Endothelial cell (in vitro differentiated cells): ENCODE data around the gene AQP6. TPM values are rescaled to one million over a fixed set of nuclear protein-coding genes. Genes with fewer than 3 reads are reported as not detected.
A peak's percentile ranks its signal among the peaks of the same experiment; 100 is the strongest.

Experiments
- DNase-seq: peaks from one replicate; pipeline ENCODE4 v3.0.0; 2021; ENCODE audit warnings: low spot score
- H3K27ac Mint-ChIP-seq: one replicate; pipeline ENCODE4 v1.8.0; 2021; ENCODE audit warnings: mixed read lengths, inconsistent platforms; ENCODE audit not compliant: unreplicated experiment
- H3K27me3 Mint-ChIP-seq: one replicate; pipeline ENCODE4 v1.8.0; 2021; ENCODE audit warnings: mild to moderate bottlenecking, moderate library complexity, mixed read lengths, inconsistent platforms; ENCODE audit not compliant: unreplicated experiment
- H3K36me3 Mint-ChIP-seq: one replicate; pipeline ENCODE4 v1.8.0; 2021; ENCODE audit warnings: mild to moderate bottlenecking, low read depth, mixed read lengths, inconsistent platforms; ENCODE audit not compliant: unreplicated experiment
- H3K4me1 Mint-ChIP-seq: one replicate; pipeline ENCODE4 v1.8.0; 2021; ENCODE audit warnings: mild to moderate bottlenecking, mixed read lengths, inconsistent platforms; ENCODE audit not compliant: unreplicated experiment
- H3K4me3 Mint-ChIP-seq: one replicate; pipeline ENCODE4 v1.8.0; 2021; ENCODE audit warnings: mild to moderate bottlenecking, mixed read lengths, inconsistent platforms; ENCODE audit not compliant: unreplicated experiment
- H3K9me3 Mint-ChIP-seq: one replicate; pipeline ENCODE4 v1.8.0; 2021; ENCODE audit warnings: mixed read lengths, inconsistent platforms; ENCODE audit not compliant: unreplicated experiment
- total RNA-seq: library from RNA; stranded (reverse); fragmentation: NEBNext Ultra II Directional; extraction: Animal tissue kit (Norgen Biotek cat#: 25700); gene quantifications from one replicate; pipeline ENCODE4 v1.2.1, GENCODE V29; 2021; ENCODE audit not compliant: unreplicated experiment
- TF ChIP-seq, protein P1 (sequence below): fragments of 200-600 bp; sonication (generic); IDR thresholded peaks from one replicate; pipeline ENCODE4 v1.5.0; 2021; ENCODE audit warnings: antibody characterized with exemption; ENCODE audit not compliant: unreplicated experiment

AQP6 gene
- total RNA-seq, 1 donor from 2014 or later, result not detected

DNA sequence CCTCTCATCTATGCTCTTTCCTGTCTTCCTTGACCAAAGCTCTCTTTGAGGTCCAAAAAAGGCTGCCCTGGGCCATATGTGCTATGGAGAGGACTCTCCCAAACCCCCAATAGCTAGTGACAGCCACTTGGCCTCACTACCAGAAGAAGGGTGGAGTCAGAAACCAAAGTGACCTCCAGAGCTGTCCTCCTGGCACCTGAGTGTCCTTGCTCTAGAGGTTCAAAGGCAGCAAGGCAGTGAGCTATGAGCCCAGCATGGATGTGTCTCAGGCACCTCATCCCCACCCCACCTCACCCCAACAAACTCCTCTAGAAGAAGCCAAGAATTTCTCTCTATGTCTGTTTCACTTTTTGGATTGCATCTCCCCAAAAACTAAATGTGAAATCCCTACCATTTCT is 15.2 kb upstream of the AQP6 start:
- H3K36me3 Mint-ChIP-seq, result peaks cover 7% of the 10 kb centered on the region
- H3K4me3 Mint-ChIP-seq, result no peak overlapping the region
- H3K9me3 Mint-ChIP-seq, result no peaks in the 10 kb centered on the region
- H3K4me1 Mint-ChIP-seq, result peaks cover 28% of the 10 kb centered on the region
- peaks cover 18% of the 10 kb centered on the region for H3K27me3 Mint-ChIP-seq
- no peak for DNase-seq
- TF ChIP-seq, protein P1, sequence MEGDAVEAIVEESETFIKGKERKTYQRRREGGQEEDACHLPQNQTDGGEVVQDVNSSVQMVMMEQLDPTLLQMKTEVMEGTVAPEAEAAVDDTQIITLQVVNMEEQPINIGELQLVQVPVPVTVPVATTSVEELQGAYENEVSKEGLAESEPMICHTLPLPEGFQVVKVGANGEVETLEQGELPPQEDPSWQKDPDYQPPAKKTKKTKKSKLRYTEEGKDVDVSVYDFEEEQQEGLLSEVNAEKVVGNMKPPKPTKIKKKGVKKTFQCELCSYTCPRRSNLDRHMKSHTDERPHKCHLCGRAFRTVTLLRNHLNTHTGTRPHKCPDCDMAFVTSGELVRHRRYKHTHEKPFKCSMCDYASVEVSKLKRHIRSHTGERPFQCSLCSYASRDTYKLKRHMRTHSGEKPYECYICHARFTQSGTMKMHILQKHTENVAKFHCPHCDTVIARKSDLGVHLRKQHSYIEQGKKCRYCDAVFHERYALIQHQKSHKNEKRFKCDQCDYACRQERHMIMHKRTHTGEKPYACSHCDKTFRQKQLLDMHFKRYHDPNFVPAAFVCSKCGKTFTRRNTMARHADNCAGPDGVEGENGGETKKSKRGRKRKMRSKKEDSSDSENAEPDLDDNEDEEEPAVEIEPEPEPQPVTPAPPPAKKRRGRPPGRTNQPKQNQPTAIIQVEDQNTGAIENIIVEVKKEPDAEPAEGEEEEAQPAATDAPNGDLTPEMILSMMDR, result no peak
- H3K27ac Mint-ChIP-seq, result peak overlapping the region; percentile 5

DNA sequence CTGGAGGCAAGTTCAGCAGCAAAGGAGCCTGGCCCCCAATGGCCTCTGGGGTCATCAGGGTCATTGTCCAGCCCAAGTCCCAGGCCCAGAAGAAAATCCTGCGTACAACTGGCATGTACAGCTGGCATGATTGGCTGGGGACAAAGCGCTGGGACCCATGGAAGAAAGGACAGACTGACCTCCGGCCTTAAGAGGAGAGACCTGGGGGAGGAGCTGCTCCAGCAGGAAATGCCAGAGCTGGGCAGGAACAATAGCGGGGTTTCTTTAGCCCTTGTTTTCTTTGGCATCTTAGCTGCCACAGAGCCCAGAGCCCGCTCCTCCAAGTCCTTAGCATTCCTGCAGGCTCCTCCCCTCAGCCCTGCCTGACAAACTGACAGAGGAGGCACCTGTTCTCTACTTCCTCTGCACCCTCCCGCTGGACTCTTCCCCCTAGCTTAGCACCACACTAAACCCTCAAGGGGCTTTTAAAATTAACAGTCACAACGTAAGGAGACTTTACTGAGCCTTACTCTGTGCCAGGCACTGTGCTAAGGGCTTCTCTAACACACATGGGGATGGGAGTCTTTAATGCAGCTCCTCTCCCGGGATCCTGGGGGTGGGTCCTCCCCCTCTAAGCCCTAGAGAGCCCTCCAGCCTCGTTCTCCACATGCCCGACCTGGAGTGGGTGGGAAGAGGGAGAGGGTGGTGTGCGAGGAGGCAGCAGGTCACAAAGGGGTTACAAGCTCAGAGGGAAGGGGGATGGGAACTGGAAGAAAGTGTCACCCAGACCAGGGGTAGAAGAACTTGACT is 12.9 kb upstream of the AQP6 start:
- TF ChIP-seq, protein P1, result no peak
- H3K27me3 Mint-ChIP-seq, result peaks cover 24% of the 10 kb centered on the region
- H3K36me3 Mint-ChIP-seq, result peaks cover 7% of the 10 kb centered on the region
- H3K4me1 Mint-ChIP-seq, result peaks cover 19% of the 10 kb centered on the region
- no peaks in the 10 kb centered on the region for H3K9me3 Mint-ChIP-seq
- H3K27ac Mint-ChIP-seq, result no peak overlapping the region
- peak; percentile 49 for DNase-seq
- H3K4me3 Mint-ChIP-seq, result peak overlapping the region; percentile 82

DNA sequence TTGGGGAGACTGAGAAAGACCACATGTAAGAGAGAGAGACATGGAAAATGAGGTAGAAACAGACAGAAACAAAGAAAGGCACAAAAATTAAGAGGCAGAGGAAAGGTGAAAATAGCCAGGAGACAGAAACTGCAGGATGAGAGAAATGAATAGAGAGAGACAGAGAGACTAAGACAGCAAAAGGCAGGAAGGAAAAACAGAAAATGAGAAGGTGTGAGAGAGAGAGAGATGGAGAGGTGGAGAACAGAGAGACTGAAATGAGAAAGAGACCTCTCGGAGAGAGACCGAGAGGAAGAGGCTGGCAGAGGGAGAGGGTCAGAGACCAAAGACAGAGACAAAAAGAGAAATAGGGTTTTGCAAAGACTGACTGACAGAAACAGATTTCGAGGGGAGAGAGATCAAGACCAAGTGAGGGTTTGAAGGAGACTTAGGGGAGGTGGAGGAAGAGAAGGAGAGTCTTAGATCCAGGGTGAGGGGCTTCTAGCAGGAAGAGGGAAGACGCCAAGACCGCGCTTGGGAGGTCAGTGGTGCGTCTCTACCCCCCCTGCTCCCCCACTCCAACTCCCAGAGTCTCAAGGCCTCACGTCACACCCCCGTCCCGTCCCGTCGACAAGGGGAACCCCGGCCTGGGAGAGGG is 12.2 kb upstream of the AQP6 start:
- TF ChIP-seq, protein P1, result no peak

DNA sequence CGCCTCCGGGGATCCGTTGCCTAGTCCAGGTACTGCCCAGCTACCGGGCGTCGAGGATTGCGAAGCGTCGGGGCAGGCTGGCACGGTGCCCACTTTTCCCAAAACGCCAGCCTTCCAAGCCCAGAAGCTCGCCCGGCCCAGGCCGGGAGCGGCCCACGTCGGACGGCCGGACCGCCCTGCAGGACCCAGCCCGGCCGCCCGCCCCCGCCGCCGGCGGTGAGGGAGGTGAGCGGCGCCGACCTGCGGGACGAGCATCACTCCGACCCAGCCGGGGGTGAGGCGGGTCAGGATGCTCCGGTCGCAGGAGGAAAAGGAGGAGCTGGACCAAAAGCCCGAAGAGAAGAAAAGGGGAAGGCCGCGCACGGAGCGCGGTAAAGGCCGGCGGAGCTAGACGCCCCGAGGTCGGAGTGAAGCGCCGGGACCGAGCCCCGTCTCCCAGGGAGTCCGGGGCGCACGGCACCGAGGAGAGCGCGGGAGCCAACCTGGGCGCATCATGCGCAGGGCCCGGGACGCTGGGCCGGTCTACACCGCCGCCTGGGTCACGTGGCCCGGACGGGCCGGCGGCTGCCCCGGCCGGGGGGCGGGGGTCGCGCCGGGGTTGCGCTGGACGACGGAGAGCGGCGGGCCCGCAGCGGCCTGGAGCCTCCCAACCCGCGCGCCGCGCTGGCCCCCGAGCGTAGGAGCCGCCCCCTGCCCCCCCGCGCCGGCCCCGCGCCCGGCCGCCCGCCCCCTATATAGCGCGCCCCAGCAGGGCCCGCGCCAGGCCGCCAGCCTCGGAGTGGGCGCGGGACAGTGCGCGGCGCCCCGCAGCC is 11.4 kb upstream of the AQP6 start, which contains the start of gene AQP5:
TSS of gene AQP5 (plus strand) at position 762 of the 812 bp plus-strand sequence. CDS start 146 bp downstream, outside the sequence.
- no peak for DNase-seq
- H3K27ac Mint-ChIP-seq, result peak within 1 kb of the TSS; percentile 50
- H3K9me3 Mint-ChIP-seq, result no peaks in the 10 kb centered on the region
- peaks cover 27% of the 10 kb centered on the region for H3K27me3 Mint-ChIP-seq
- peaks cover 7% of the 10 kb centered on the region for H3K36me3 Mint-ChIP-seq
- peak within 1 kb of the TSS; percentile 82 for H3K4me3 Mint-ChIP-seq
- TF ChIP-seq, protein P1, result no peak
- peaks cover 19% of the 10 kb centered on the region for H3K4me1 Mint-ChIP-seq

More for the DNA sequence above, 12.2 kb upstream of the AQP6 start:
- Mint-ChIP-seq H3K27ac (peak overlapping the region; percentile 50), H3K9me3 (no peaks in the 10 kb centered on the region), H3K36me3 (peaks cover 7% of the 10 kb centered on the region), H3K27me3 (peaks cover 24% of the 10 kb centered on the region), H3K4me3 (peak overlapping the region; percentile 82), H3K4me1 (peaks cover 19% of the 10 kb centered on the region)
- no peak for DNase-seq
